Cerebellar nuclear complex (tissue), 1 donor: ENCODE measurements around the gene TRIM23.
"Not testable (repeated sequence)": the region's sequence is repeated elsewhere in the genome, so short reads cannot be mapped to it uniquely, and the experiment has no call there.

Experiments used
- DNase-seq, 2 experiments: peaks; one replicate each; lab custom pipeline; 2025; lab: John Stamatoyannopoulos, UW

Gene TRIM23

GRCh38 chr5:65624025-65624570 lies at the start of gene TRIM23:
Gene TRIM23, minus strand, starts transcription at chr5:65624333. Its CDS starts 59 bp downstream, at chr5:65624274.
- peak in 1 of 2 experiments; percentile 81 for DNase-seq

GRCh38 chr5:65672796-65673195 lies 48.7 kb upstream of the TRIM23 start:
- DNase-seq, result no peak

- DNase-seq, result no peak
Measured at GRCh38 chr5:65668696-65669095, 44.6 kb upstream of the TRIM23 start.

- no peak for DNase-seq
Measured at GRCh38 chr5:65663804-65664521, 39.8 kb upstream of the TRIM23 start.

GRCh38 chr5:65654713-65655112 lies 30.6 kb upstream of the TRIM23 start:
- no peak for DNase-seq

- no peak for DNase-seq
Measured at GRCh38 chr5:65651144-65651543, 27.0 kb upstream of the TRIM23 start.

- DNase-seq, result no peak
Measured at GRCh38 chr5:65647941-65648340, 23.8 kb upstream of the TRIM23 start.

- no peak for DNase-seq
Measured at GRCh38 chr5:65646938-65647337, 22.8 kb upstream of the TRIM23 start.

GRCh38 chr5:65640240-65640639 lies 16.1 kb upstream of the TRIM23 start:
- no peak for DNase-seq

GRCh38 chr5:65630981-65631380 lies 6.8 kb upstream of the TRIM23 start:
- no peak for DNase-seq

GRCh38 chr5:65625743-65626142 lies 1.6 kb upstream of the TRIM23 start:
- no peak for DNase-seq

GRCh38 chr5:65624571-65625555 lies 730 bp upstream of the TRIM23 start, which contains the start of the genes SHLD3 and TRAPPC13:
Gene SHLD3, plus strand, starts transcription at chr5:65625027. Its CDS starts 4,561 bp downstream, at chr5:65629588.
Gene TRAPPC13, plus strand, starts transcription at chr5:65625027. Its CDS starts 34 bp downstream, at chr5:65625061.
- DNase-seq, result peak; percentile 54 to 73

- DNase-seq, result no peak
Measured at GRCh38 chr5:65623482-65623881, 651 bp downstream of the TRIM23 start.

GRCh38 chr5:65621961-65622360 lies 2.2 kb downstream of the TRIM23 start:
- DNase-seq, result not testable (repeated sequence)

GRCh38 chr5:65620021-65620420 lies 4.1 kb downstream of the TRIM23 start:
- no peak for DNase-seq

- no peak for DNase-seq
Measured at GRCh38 chr5:65612298-65612907, 11.7 kb downstream of the TRIM23 start.

GRCh38 chr5:65611524-65611923 lies 12.6 kb downstream of the TRIM23 start:
- DNase-seq, result no peak

- DNase-seq, result not testable (repeated sequence)
Measured at GRCh38 chr5:65601761-65602160, 22.4 kb downstream of the TRIM23 start.

GRCh38 chr5:65588694-65589093 lies 35.4 kb downstream of the TRIM23 start:
- no peak for DNase-seq

- no peak for DNase-seq
Measured at GRCh38 chr5:65577141-65577540, 47.0 kb downstream of the TRIM23 start.

- no peak for DNase-seq
Measured at GRCh38 chr5:65570598-65571226, 53.4 kb downstream of the TRIM23 start.
